ENCODE data around the gene MCTP2.

MCTP2 gene

GRCh38 chr15:94230883-94231722 is at the start of gene MCTP2:
Gene MCTP2 (plus strand): TSS chr15:94231561. CDS start chr15:94298266, 66,705 bp downstream.
- in situ Hi-C loops (cut with HindIII; ENCODE audit: low pct_ligation_motif_present, low pct_unique_long_range_greater_than_20kb, low sequenced_read_pairs), result no loop called here

GRCh38 chr15:94182883-94183282 is 48.5 kb upstream of the MCTP2 start:
- in situ Hi-C loops (cut with HindIII; ENCODE audit: low pct_ligation_motif_present, low pct_unique_long_range_greater_than_20kb, low sequenced_read_pairs), result no loop called here
- DNase-seq, result no peak

More at GRCh38 chr15:94230883-94231722, at the start of gene MCTP2:
- DNase-seq, result peak; percentile 90

- no peak for DNase-seq
- in situ Hi-C loops (cut with HindIII; ENCODE audit: low pct_ligation_motif_present, low pct_unique_long_range_greater_than_20kb, low sequenced_read_pairs), result no loop called here
Measured at GRCh38 chr15:94185547-94186236, 45.7 kb upstream of the MCTP2 start.

- no peak for DNase-seq
Measured at GRCh38 chr15:94186770-94187331, 44.5 kb upstream of the MCTP2 start.

GRCh38 chr15:94193906-94194305 is 37.5 kb upstream of the MCTP2 start:
- no peak for DNase-seq
- in situ Hi-C loops (cut with HindIII; ENCODE audit: low pct_ligation_motif_present, low pct_unique_long_range_greater_than_20kb, low sequenced_read_pairs), result no loop called here

More at GRCh38 chr15:94186770-94187331, 44.5 kb upstream of the MCTP2 start:
- in situ Hi-C loops (cut with HindIII; ENCODE audit: low pct_ligation_motif_present, low pct_unique_long_range_greater_than_20kb, low sequenced_read_pairs), result no loop called here

GRCh38 chr15:94196531-94196930 is 34.8 kb upstream of the MCTP2 start:
- DNase-seq, result no peak

GRCh38 chr15:94198633-94199032 is 32.7 kb upstream of the MCTP2 start:
- in situ Hi-C loops (cut with HindIII; ENCODE audit: low pct_ligation_motif_present, low pct_unique_long_range_greater_than_20kb, low sequenced_read_pairs), result no loop called here
- no peak for DNase-seq

More at GRCh38 chr15:94196531-94196930, 34.8 kb upstream of the MCTP2 start:
- in situ Hi-C loops (cut with HindIII; ENCODE audit: low pct_ligation_motif_present, low pct_unique_long_range_greater_than_20kb, low sequenced_read_pairs), result no loop called here

GRCh38 chr15:94199725-94200124 is 31.6 kb upstream of the MCTP2 start:
- in situ Hi-C loops (cut with HindIII; ENCODE audit: low pct_ligation_motif_present, low pct_unique_long_range_greater_than_20kb, low sequenced_read_pairs), result no loop called here
- no peak for DNase-seq

- in situ Hi-C loops (cut with HindIII; ENCODE audit: low pct_ligation_motif_present, low pct_unique_long_range_greater_than_20kb, low sequenced_read_pairs), result no loop called here
- no peak for DNase-seq
Measured at GRCh38 chr15:94203306-94203705, 28.1 kb upstream of the MCTP2 start.

GRCh38 chr15:94205366-94205765 is 26.0 kb upstream of the MCTP2 start:
- in situ Hi-C loops (cut with HindIII; ENCODE audit: low pct_ligation_motif_present, low pct_unique_long_range_greater_than_20kb, low sequenced_read_pairs), result no loop called here
- no peak for DNase-seq

- no peak for DNase-seq
- in situ Hi-C loops (cut with HindIII; ENCODE audit: low pct_ligation_motif_present, low pct_unique_long_range_greater_than_20kb, low sequenced_read_pairs), result no loop called here
Measured at GRCh38 chr15:94206463-94207167, 24.7 kb upstream of the MCTP2 start.

- DNase-seq, result no peak
- in situ Hi-C loops (cut with HindIII; ENCODE audit: low pct_ligation_motif_present, low pct_unique_long_range_greater_than_20kb, low sequenced_read_pairs), result no loop called here
Measured at GRCh38 chr15:94212291-94212690, 19.1 kb upstream of the MCTP2 start.

GRCh38 chr15:94225616-94226015 is 5.7 kb upstream of the MCTP2 start:
- no peak for DNase-seq
- in situ Hi-C loops (cut with HindIII; ENCODE audit: low pct_ligation_motif_present, low pct_unique_long_range_greater_than_20kb, low sequenced_read_pairs), result no loop called here

GRCh38 chr15:94228611-94229010 is 2.8 kb upstream of the MCTP2 start:
- DNase-seq, result no peak
- in situ Hi-C loops (cut with HindIII; ENCODE audit: low pct_ligation_motif_present, low pct_unique_long_range_greater_than_20kb, low sequenced_read_pairs), result no loop called here

GRCh38 chr15:94229591-94230369 is 1.6 kb upstream of the MCTP2 start:
- DNase-seq, result peak; percentile 19
- in situ Hi-C loops (cut with HindIII; ENCODE audit: low pct_ligation_motif_present, low pct_unique_long_range_greater_than_20kb, low sequenced_read_pairs), result no loop called here

GRCh38 chr15:94230431-94230882 is 904 bp upstream of the MCTP2 start:
- in situ Hi-C loops (cut with HindIII; ENCODE audit: low pct_ligation_motif_present, low pct_unique_long_range_greater_than_20kb, low sequenced_read_pairs), result no loop called here
- DNase-seq, result no peak

GRCh38 chr15:94231723-94232468 is 535 bp downstream of the MCTP2 start:
- peak; percentile 36 for DNase-seq
- in situ Hi-C loops (cut with HindIII; ENCODE audit: low pct_ligation_motif_present, low pct_unique_long_range_greater_than_20kb, low sequenced_read_pairs), result no loop called here

All from ACHN (cell line).